DMS 273 treated with DMSO at 0.1 percent for 48 hours (cell line): Measurements from ENCODE around the gene TICAM1.
A peak's percentile ranks its signal among the peaks of the same experiment; 100 is the strongest.
"Not testable (repeated sequence)": the region's sequence is repeated elsewhere in the genome, so short reads cannot be mapped to it uniquely, and the experiment has no call there.

Experiments used
- DNase-seq: peaks from one replicate; lab custom pipeline; 2025; lab: John Stamatoyannopoulos, UW

The TICAM1 gene

DNA sequence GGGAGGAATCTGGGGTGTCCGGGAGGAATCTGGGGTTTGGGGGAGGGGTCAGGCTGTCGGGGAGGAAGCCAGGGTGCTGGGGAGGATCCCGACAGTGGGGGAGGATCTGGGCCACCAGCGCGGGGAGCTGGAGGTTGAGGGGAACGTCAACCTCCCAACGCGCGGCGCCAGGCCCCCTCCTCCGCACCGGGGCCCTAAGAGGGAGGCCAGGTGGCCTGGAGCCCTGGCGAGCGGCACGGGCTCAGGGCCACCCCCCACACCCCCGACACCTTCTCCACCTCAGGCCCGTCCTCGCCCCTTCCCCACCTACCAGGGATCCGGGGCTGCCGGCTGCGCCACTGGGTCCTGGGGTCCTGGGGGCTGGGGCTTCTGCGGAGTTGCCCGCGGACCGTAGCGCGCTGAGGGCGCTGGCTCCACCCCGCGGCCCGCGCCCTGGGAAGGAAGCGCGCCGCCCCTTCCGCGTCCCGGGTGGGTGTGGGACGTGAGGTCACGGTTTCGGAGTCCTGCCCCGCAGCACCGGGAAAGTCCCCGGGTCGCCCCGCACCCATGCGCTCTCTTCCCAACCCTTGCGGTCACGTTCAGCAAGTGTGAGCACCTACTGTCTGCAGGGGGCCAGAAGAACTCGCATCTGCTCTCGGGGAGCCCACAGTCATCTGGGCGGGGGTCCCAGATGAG, at the start of gene TICAM1:
Gene TICAM1, minus strand, starts transcription at position 409 of the 675 bp plus-strand sequence. CDS start 13,335 bp downstream, outside the sequence.
- DNase-seq = no peak

DNA sequence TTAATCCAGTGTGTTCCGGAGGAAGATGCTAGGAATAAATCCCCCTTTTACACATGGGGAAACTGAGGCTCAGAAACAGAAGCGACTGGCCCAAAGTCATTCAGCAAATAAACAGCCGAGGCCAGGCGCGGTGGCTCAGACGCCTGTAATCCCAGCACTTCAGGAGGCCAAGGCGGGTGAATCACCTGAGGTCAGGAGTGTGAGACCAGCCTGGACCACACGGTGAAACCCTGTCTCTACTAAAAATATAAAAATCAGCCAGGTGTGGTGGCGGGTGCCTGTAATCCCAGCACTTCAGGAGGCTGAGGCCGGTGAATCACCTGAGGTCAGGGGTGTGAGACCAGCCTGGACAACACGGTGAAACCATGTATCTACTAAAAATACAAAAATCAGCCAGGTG, 47.5 kb upstream of the TICAM1 start:
- DNase-seq = no peak

DNA sequence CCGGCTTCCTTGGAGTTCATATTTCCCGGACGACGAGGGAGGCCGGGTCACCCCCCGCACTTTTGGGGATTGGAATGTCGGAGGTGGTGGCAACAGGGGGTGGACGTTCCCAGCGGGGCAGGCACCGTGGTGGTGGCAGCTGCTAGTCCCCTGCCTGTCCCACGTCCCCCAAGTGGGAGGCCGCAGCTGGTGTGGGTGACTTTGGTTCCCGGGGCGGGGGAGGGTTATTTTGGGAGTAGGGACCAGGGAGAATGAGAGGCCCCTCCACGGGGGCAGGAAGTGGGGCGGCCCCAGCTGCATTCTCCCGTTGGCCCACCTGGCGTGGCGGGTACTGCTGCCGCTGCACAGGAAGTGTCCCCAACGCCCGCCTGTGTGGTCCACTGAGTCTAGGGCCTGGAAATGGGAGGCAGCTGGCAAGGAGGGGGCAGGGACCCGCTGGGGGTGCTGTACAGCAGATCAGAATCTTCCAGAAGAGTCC, 47.0 kb upstream of the TICAM1 start:
- DNase-seq = no peak

GRCh38 chr19:4877753-4878490, 46.4 kb upstream of the TICAM1 start:
- no peak for DNase-seq

GRCh38 chr19:4873930-4874329, 42.4 kb upstream of the TICAM1 start:
- no peak for DNase-seq

- no peak for DNase-seq
Observed at GRCh38 chr19:4871711-4872110, 40.2 kb upstream of the TICAM1 start.

GRCh38 chr19:4870025-4870700, 38.7 kb upstream of the TICAM1 start:
- no peak for DNase-seq

DNA sequence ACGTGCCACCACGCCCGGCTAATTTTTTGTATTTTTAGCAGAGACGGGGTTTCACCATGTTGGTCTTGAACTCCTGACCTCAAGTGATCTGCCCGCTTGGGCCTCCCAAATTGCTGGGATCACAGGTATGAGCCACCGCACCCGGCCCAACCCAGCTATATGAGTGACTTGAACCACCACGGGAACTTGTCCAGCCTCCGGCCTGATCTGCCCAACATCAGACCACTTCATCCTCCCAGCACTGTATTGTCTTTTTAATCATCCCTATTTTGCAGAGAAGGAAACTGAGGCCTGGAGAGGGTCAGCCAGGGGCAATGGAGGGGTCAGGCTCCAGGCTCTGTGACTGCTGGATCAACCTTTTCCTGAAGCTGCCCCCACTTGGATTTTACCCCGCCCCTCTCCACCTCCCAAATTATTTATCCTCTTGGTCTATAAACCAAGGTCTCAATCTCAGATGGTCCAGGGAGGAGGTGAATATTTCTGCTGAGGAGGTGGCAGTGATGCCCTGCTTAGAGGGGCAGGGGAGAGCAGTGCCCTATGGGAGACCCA, 36.8 kb upstream of the TICAM1 start:
- DNase-seq = no peak

DNA sequence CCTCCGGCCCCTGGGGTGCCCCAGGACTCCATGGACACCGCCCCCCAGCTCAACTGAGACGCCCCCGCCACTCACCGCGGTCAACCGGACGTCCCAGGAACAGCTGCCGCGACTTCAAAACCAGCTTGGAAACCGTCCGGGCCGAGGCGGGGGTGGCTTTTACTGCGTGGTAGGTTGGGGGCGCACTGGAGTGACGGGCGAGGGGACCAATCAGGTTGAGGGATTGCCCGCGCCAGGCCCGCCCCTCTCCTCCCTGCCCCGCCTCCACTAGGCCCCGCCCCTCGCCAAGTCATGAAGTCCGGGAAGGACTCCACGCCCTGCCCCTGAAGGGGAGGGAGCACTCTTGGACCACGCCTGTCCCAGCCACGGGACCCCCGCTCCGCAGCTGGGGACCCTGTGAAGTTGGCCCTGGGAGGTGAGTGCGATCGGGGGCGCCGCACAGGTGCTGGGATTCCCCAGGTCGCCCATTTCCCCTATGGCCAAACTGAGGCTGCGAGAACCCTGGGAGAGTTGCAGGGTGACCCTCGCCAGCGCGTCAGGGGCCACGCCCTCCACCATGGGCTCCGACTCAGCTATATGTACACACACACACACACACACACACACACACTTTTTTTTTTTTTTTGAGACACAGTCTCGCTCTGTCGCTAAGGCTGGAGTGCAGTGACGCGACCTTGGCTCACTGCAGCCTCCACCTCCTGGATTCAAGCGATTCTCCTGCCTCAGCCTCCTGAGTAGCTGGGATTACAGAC, 36.2 kb upstream of the TICAM1 start, which contains the start of gene PLIN3:
Gene PLIN3, minus strand, starts transcription at position 134 of the 752 bp plus-strand sequence. CDS start 6,273 bp downstream, outside the sequence.
- peak; percentile 80 for DNase-seq

GRCh38 chr19:4866595-4867424, 35.3 kb upstream of the TICAM1 start:
- DNase-seq = no peak

- no peak for DNase-seq
Observed at GRCh38 chr19:4861147-4861546, 29.6 kb upstream of the TICAM1 start.

DNA sequence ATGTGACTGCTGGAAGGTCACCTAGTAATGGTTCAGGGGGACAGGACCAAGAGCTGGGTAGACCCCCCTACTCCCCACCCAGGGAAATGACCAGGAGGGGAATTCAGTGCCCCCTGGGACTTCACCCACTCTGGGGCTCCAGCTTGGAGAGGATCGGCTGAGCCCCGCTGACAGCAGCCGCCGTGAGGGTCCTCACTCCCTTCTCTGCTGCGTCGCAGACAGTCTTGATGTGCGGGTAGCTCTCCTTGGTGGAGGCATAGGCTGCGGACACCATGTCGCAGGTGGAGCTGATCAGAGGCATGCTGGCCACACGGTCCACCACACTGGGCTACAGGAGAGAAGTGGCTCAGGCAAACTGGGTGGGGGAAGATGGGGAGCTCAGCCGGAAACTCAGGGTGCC, 28.2 kb upstream of the TICAM1 start:
- DNase-seq = no peak

DNA sequence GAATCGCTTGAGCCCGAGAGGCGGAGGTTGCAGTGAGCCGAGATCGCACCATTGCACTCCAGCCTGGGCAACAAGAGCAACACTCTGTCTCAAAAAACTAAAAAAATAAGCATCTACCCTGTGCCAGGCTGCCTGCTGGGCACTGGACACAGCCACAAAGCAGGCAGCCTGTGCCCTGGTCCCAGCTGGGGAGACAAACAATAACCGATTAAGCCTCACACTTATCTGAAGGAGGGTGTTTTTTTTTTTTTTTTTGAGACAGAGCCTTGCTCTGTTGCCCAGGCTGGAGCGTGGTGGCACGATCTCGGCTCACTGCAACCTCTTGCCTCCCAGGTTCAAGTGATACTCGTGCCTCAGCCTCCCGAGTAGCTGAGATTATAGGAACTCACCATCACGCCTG, 25.0 kb upstream of the TICAM1 start:
- not testable (repeated sequence) for DNase-seq

DNA sequence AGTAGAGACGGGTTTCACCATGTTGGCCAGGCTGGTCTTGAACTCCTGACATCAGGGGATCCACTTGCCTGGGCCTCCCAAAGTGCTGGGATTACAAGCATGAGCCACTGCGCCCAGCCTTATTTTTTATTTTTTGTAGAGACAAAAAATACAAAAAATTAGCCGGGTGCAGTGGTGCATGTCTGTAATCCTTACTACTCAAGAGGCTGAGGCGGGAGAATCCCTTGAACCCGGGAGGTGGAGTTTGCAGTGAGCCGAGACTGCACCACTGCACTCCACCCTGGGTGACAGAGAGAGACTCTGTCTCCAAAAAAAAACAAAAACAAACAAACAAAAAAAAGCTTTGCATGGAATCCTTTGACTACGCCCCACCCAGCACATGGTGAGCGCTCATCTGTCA, 22.0 kb upstream of the TICAM1 start:
- not testable (repeated sequence) for DNase-seq

- no peak for DNase-seq
Observed at GRCh38 chr19:4852484-4852883, 21.0 kb upstream of the TICAM1 start.

DNA sequence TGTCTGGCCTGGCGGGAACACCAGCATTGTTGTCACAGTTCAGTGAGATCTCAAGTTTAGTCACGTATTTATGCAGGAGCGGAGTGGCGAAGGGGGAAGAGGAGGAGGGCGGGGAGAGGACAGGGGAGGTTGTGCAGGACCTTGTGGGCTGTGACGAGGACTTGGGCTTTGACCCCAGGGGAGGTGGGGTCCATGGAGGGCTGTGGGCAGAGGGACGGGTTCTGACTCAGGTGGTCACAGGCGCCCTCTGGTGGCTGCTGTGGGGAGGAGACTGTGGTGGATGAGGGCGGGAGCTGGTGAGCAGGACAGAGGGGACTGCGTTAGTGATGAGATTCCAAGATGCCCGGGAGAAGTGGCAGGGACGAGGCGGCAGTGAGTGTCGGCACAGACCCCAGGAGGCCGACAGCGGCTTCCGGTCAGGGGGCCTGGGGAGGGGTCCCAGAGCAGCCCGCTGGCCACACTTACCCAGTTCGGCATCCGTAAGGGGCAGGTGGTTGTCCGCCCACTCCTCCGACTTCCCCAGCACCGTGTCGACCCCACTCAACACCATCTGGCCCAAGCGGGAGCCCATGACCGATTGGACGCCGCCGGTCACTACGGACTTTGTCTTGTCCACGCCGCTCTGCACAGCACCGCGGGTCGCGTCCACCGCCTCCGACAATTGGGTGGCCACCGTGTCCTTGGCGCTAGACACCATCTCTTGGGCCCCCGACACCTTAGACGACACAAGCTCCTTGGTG, 20.2 kb upstream of the TICAM1 start:
- DNase-seq = no peak

- DNase-seq = no peak
Observed at GRCh38 chr19:4849019-4849418, 17.5 kb upstream of the TICAM1 start.

DNA sequence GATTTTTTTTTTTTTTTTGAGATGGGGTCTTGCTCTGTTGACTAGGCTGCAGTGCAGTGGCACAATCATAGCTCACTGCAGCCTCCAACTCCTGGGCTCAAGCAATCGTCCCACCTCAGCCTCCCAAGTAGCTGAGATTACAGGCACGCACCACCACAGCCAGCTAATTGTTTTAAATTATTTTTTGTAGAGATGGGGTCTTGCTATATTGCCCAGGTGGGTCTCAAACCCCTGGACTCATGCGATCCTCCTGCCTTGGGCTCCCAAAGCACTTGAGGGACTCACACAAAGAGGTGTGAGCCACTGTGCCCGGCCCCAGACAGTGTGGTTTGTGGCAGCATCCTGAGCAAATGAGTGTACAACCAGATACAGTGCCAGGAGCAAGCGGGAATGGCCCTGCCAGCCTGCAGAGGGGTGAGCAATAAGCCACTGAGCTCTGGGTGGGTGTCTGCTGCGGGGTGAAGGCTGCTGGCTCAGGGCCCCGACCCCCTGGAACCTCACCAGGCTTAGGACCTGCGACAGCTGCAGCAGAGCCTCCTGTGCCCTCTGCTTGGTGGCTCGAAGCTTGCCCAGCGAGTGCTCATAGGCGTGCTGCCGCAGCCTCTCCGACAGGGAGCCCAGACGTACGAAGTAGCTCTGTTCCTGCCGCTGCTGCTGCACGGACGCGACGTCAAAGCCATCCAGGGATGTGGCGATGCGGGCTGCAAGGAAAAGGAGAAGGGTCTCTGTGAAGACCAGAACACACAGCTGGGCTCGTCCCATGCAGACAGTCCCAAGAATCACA, 15.9 kb upstream of the TICAM1 start:
- no peak for DNase-seq

GRCh38 chr19:4845975-4846374, 14.5 kb upstream of the TICAM1 start:
- not testable (repeated sequence) for DNase-seq
